Thyroid gland (tissue), 4 donors: ENCODE measurements around the gene SETMAR.

Experiments
- CTCF ChIP-seq, 6 experiments: fragments of 200-600 bp in 3 of 6; fragments of 450-650 bp in 3 of 6; sonication (generic) in 3 of 6; IDR thresholded peaks; one replicate each; pipeline ENCODE4 v1.5.1; 2016 to 2019; ENCODE audit warnings: antibody characterized with exemption in 6 of 6, mild to moderate bottlenecking in 2 of 6, inconsistent platforms in 1 of 6, moderate library complexity in 1 of 6
- POLR2A ChIP-seq, 2 donors: fragments of 450-650 bp; IDR thresholded peaks; one replicate each; pipeline ENCODE4 v1.6.1; 2017; ENCODE audit warnings: antibody characterized with exemption in 2 of 2, mild to moderate bottlenecking in 2 of 2, moderate library complexity in 1 of 2

- no peak for TF ChIP-seq CTCF (IDR thresholded peaks at IDR 0.05)
- TF ChIP-seq POLR2A (IDR thresholded peaks at IDR 0.05), result no peak
Observed at GRCh38 chr3:4302747-4303146, 422 bp upstream of the SETMAR start.
